ENCODE data around the gene PET100. TPM values are rescaled to one million over a fixed set of nuclear protein-coding genes. Genes with fewer than 3 reads are reported as not detected.
A peak's percentile ranks its signal among the peaks of the same experiment; 100 is the strongest.

PET100 gene
- total RNA-seq, 2 donors from 2014 or later, result 150 to 152 TPM

DNA sequence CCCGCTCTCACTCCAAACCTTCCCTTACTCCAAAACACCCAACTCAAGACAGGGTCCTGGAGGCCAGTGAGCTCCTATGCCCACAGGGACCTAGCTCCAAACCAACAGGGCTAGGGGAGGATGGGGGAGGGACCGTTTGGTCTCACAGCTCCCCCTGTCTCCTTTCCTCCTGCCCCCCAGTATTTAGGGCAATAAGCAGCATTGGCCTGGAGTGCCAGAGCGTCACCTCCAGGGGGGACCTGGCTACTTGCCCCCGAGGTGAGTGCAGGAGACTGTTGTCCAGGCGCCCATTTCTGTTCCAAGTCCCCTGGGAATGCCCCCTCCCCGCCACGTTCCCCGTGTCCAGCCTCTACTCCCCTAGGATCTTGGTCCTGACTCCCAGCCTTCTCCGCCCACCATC, 40.0 kb downstream of the PET100 start:
- ATAC-seq (no peak), DNase-seq (no peak)
- intact Hi-C loops (cut with DNase I), result loop anchor here in 1 of 2 donors (10.0 kb wide), 1 partner anchor 315 kb away; no protein-coding TSS in a partner anchor

DNA sequence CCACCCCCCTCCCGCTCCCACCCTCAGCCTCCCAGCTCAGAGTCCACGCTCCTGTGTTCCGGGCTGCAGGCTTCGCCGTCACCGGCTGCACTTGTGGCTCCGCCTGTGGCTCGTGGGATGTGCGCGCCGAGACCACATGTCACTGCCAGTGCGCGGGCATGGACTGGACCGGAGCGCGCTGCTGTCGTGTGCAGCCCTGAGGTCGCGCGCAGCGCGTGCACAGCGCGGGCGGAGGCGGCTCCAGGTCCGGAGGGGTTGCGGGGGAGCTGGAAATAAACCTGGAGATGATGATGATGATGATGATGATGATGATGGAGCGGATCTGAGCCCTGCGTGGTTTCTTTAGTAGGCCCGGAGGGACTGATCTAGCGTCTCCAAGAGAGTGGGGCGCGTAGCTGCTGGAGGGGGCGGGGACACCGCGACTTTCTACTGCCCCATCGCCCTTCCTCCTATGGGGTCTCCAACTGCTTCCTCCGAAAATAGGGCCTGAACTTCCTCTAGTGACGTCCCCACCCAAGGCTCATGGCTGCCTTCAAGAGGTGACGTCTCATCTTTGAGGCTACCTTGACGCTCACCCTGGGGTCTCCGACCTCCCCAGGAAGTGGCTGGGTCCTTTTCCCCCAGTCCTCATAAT, 40.7 kb downstream of the PET100 start:
- ATAC-seq (no peak), DNase-seq (no peak)
- intact Hi-C loops (cut with DNase I), result loop anchor here in 1 of 2 donors (10.0 kb wide), 1 partner anchor 315 kb away; no protein-coding TSS in a partner anchor

DNA sequence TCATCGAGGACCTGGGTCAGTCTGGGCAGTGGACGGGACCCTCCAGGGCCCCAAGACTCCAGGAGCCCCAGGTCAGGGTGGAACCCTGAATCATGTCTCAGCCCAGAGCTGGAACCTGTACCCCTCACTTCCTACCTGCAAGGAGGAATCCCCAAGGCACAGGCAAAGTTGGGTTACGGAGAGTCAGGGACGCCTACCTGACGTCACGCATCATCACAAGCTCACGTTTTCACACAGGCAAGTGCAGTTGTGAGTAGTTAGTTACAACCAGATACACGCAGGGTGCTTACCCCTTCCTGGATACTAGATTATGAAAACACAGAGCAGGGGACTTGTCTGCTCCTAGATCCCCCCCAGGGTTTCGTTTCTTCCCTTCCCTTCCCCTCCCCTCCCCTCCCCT, 41.2 kb downstream of the PET100 start:
- ATAC-seq, result no peak
- DNase-seq, result no peak
- intact Hi-C loops (cut with DNase I), result loop anchor here in 1 of 2 donors (10.0 kb wide), 1 partner anchor 316 kb away; no protein-coding TSS in a partner anchor

DNA sequence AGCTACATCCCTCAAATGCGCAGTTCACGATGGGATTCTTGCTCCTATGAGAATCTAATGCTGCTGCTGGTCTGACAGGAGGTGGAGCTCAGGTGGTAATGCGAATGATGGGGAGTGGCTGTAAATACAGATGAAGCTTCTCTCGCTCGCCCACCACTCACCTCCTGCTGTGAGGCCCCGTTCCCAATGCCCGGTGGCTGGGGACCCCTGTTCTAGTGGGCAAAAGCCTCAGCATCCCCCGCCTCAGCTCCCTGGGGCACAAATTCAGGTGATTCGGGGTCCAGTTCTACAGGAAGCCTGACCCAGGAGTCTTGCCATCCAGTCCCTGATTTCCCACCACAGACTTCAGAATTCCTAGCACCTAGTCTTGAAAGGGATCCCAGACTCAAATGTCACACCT, 42.9 kb downstream of the PET100 start:
- ATAC-seq (no peak), DNase-seq (no peak)
- intact Hi-C loops (cut with DNase I), result loop anchor here in 1 of 2 donors (10.0 kb wide), 1 partner anchor 318 kb away; no protein-coding TSS in a partner anchor

DNA sequence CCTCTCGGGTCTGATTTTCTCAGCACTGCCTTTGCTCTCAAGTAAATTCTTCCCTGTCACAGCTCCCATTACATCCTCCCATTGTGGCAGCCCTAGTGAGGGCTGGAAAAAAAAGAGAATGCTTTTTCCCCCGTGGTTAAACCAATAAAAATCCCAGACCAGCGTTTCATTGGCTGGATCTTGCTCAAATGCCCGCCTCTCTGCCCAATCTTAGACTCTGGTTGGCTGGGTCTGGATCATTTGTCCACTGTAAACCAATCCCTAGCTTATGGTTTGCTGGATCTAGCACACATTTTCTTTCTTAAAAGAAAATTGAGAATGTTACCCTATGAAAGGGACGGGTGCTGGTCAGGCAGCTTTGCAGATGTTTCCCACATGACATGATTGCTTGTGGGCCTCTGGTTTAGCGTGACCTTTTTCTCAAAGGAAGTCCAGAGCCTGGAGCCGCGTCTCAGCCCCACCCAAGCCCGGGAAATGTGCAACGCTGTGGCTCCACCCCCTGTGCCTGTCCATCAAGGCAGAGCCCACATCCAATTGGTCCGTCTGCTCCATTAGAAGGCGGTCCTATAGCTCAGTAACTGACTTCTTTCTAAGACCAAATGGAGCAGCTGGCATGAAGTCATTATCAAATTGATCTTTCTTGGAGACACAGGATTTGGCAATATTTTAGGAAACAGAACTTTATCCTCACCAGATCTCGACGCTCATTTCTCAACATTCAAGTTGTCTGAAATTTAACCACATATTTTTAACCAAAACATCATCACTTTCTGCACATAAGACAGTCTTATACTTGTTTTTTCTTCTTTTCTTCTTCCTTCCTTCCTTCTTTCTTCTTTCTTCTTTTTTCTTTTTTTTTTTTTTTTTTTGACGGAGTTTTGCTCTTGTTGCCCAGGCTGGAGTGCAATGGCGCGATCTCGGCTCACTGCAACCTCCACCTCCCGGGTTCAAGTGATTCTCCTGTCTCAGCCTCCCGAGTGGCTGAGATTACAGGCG, 44.7 kb downstream of the PET100 start:
- ATAC-seq, result peak; percentile 82 to 86
- DNase-seq, result peak; percentile 67
- intact Hi-C loops (cut with DNase I), result loop anchor here in 1 of 2 donors (10.0 kb wide), 1 partner anchor 320 kb away; no protein-coding TSS in a partner anchor

DNA sequence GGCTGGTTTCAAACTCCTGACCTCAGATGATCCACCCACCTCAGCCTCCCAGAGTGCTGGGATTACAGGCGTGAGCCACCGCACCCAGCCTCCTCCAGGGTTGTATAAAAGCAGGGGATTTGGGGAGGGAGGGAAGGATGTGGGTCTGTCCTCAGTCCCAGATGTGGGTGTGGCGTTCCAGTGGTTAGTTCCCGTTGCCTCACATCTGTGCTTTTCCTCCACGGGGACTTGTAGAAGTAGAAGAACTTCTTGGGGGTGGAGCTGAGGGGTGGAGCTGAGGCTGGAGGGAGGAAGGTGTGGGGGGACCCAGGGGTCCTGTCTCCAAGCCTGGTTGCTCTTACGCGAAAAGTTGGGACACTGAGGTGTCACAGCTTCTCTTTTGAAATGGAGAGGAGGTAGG, 46.8 kb downstream of the PET100 start:
- DNase-seq (no peak), ATAC-seq (no peak)
- intact Hi-C loops (cut with DNase I), result loop anchor here in 1 of 2 donors (10.0 kb wide), 1 partner anchor 322 kb away; no protein-coding TSS in a partner anchor

DNA sequence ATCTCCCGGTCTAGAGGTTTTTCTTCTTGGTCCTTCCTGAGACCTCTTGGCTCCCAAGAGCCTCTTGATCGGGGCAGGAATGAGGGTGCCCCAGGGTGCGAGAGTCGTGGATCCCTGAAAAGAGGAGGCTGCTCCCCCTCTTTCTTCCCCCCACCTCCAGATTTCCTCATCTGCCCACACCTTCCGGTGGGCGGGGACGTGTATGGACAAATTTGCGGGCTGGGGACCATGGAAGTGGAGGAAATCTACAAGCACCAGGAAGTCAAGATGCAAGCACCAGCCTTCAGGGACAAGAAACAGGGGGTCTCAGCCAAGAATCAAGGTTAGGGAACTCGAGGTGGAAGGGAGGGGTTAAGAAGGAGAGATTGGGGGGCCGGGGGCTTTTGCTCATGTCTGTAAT, 47.3 kb downstream of the PET100 start, which contains the start of gene MCEMP1:
Gene MCEMP1, plus strand, starts transcription at position 237 of the 400 bp plus-strand sequence. Its CDS starts 31 bp downstream, at position 268.
- ATAC-seq (no peak), DNase-seq (no peak)
- intact Hi-C loops (cut with DNase I), result loop anchor here in 1 of 2 donors (10.0 kb wide), 1 partner anchor 322 kb away; no protein-coding TSS in a partner anchor

DNA sequence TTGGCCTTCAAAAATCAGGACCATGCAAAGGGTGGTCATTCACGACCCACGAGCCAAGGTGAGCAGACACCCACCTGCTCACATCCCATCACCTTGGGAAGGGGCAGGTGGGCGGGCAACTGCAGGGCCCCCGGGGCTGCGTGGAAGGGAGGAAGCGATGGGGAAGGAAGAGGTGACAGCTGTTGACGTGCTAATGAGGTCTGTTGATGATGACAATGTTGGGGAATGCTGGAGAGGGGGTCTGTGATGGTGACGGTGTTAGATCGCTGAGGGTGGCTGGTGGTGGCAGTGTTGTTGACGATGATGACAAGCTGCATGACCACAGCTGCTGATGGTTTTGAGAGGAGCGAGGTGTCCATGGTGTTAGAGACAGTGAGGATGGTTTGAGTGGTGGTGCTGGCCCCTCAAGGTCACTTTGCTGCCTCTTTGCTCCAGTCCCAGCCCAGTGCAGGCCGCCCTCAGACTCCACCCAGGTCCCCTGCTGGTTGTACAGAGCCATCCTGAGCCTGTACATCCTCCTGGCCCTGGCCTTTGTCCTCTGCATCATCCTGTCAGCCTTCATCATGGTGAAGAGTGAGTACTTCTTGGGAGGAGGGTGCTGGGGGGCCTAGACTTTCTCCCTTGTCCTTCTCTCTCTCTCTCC, 48.2 kb downstream of the PET100 start:
- DNase-seq (no peak), ATAC-seq (no peak)
- intact Hi-C loops (cut with DNase I), result loop anchor here in 1 of 2 donors (10.0 kb wide), 1 partner anchor 323 kb away; no protein-coding TSS in a partner anchor

DNA sequence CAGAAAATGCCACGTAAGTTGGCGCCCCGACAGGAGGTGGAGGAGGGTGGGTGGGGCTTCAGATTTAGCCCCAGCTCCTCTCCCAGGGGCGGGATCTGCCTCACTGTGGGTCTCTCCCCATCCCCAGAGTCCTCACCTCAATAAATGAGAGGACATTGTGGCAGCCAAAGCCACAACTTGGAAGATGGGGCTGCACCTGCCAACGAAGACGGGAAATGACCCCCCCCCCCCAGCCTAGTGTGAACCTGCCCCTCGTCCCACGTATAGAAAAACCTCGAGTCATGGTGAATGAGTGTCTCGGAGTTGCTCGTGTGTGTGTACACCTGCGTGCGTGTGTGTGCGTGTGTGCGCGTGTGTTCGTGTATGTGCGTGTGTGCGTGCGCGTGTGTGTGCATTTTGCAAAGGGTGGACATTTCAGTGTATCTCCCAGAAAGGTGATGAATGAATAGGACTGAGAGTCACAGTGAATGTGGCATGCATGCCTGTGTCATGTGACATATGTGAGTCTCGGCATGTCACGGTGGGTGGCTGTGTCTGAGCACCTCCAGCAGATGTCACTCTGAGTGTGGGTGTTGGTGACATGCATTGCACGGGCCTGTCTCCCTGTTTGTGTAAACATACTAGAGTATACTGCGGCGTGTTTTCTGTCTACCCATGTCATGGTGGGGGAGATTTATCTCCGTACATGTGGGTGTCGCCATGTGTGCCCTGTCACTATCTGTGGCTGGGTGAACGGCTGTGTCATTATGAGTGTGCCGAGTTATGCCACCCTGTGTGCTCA, 49.6 kb downstream of the PET100 start:
- DNase-seq, result no peak
- no peak for ATAC-seq
- intact Hi-C loops (cut with DNase I), result loop anchor here in 1 of 2 donors (10.0 kb wide), 1 partner anchor 324 kb away; no protein-coding TSS in a partner anchor

DNA sequence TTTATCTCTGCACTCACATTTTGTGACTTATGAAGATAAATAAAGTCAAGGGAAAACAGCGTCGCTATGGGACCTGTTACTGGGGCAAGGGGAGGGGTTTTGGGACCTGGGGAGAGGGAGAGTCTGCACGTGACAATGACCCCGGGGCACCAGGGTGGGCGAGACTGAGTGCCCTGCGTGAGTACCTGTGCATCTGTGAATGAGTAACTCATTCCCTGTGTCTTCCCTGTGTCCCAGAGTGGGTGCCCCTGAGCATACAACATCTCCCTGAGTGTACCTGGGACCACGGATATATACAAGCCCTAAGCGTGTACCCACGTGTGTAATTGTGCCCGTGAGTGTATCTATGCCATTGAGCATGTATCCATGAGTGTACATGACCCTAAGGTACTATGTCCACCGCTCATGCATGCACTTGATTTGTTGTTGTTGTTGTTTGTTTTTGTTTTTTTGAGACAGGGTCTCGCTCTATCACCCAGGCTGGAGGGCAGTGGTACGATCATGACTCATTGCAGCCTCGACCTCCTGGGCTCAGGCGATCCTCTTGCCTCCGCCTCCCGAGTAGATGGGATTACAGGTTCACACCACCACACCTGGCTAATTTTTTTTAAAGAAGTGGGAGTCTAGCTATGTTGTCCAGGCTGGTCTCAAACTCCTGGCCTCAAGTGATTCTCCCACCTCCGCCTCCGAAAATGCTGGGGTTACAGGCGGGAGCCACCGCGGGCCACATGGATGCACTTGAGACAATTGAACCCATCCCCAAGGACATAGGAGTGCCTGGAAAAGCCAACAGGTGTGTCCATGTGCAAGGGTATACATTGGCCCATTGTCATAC, 50.4 kb downstream of the PET100 start:
- intact Hi-C loops (cut with DNase I), result loop anchor here (5.0 to 10.0 kb wide), 2 partner anchors 113 to 325 kb away; no protein-coding TSS in a partner anchor
- no peak for ATAC-seq
- DNase-seq, result no peak

DNA sequence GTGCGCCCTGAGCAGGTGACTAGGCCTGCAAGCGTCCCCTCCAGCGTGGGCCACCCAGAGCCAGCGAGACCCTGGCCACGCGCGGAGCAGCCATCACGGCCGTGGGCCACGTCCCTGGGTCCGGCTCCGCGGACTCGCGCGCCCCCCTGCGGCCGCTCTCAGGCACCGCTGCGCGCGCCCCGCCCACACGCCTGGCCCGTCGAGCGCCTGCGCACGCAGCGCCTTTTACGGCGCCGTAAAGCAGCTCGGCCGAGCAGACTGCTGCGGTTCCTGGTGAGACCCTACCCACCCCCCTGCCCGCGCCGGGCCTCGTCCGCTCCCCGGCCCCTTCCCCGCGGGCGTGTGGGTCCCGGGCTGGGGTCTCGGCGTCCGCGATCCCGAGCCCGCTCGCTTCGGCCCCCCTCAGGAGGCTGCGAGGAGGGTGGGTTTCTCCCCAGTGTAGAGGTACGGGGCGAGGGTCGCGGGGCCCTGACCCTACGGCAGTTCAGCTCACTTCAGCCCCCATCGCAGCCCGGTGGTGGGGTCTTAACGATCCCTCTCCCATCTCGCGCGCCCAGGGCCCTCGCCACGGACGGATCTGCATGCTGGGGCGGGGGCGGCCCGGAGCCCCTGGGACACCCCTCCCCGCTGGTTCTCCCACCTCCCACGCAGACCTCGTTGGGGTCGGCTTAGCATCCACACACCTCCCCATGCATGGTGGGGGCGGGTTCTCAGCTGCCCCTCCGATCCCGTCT, 51.2 kb downstream of the PET100 start, which contains the start of gene TRAPPC5:
Gene TRAPPC5, plus strand, starts transcription at position 228 of the 734 bp plus-strand sequence. CDS start 1,421 bp downstream, outside the sequence.
- intact Hi-C loops (cut with DNase I), result loop anchor here (5.0 to 10.0 kb wide), 2 partner anchors 113 to 326 kb away; no protein-coding TSS in a partner anchor
- ATAC-seq (peak; percentile 87 to 91), DNase-seq (peak; percentile 90)

Small RNA genes within 50 kb of the gene (microRNA-seq; reads per million reads assigned to microRNA genes)
- 0 reads per million in 2 donors for gene MIR6792

Other genes with a start within 250 kb of the PET100 start
- gene PEX11G, start 140.8 kb upstream of the PET100 start, total RNA-seq, result 1 to 10 TPM; 1.2 to 2.0 TPM
- gene ZNF358, start 113.7 kb upstream of the PET100 start, total RNA-seq, result 10 to 100 TPM; 75.3 to 82.4 TPM
- 10 to 100 TPM; 21.2 to 25.0 TPM for gene MCOLN1, start 107.2 kb upstream of the PET100 start, total RNA-seq
- gene PNPLA6, start 94.1 kb upstream of the PET100 start, total RNA-seq, result 10 to 100 TPM; 59.2 to 61.7 TPM
- gene CAMSAP3, start 33.9 kb upstream of the PET100 start, total RNA-seq, result 1 to 10 TPM in 1 of 2 donors, under 1 TPM in 1; 0.73 to 2.0 TPM
- gene XAB2, start 248 bp upstream of the PET100 start, total RNA-seq, result 10 to 100 TPM; 18.1 to 24.1 TPM
- not detected for gene PCP2, start 3.9 kb downstream of the PET100 start, total RNA-seq
- gene STXBP2, start 7.3 kb downstream of the PET100 start, total RNA-seq, result 10 to 100 TPM; 13.5 to 18.2 TPM
- gene RETN, start 39.3 kb downstream of the PET100 start, total RNA-seq, result 1 to 10 TPM; 1.4 to 1.6 TPM
- gene MCEMP1, start 47.3 kb downstream of the PET100 start, total RNA-seq, result 1 to 10 TPM; 1.2 to 1.7 TPM
- gene TRAPPC5, start 51.0 kb downstream of the PET100 start, total RNA-seq, result 100 to 1,000 TPM in 1 of 2 donors, 10 to 100 TPM in 1; 82.6 to 108 TPM
- gene FCER2, start 72.3 kb downstream of the PET100 start, total RNA-seq, result 1 to 10 TPM in 1 of 2 donors, under 1 TPM in 1; 0.31 to 1.7 TPM
- 1 to 10 TPM; 2.6 to 7.3 TPM for gene CLEC4G, start 102.3 kb downstream of the PET100 start, total RNA-seq
- 10 to 100 TPM; 18.3 to 39.5 TPM for gene CD209, start 117.7 kb downstream of the PET100 start, total RNA-seq
- gene CLEC4M, start 133.4 kb downstream of the PET100 start, total RNA-seq, result under 1 TPM in 1 of 2 donors, not detected in 1; 0.29 TPM
- gene EVI5L, start 200.4 kb downstream of the PET100 start, total RNA-seq, result 10 to 100 TPM; 17.6 to 18.8 TPM
- under 1 TPM; 0.10 to 0.24 TPM for gene PRR36, start 244.6 kb downstream of the PET100 start, total RNA-seq

Measured in left cardiac atrium (tissue), 4 donors.